Psoas muscle (tissue), 8 donors: Measurements from ENCODE around the gene MPST. TPM values are rescaled to one million over a fixed set of nuclear protein-coding genes. Genes with fewer than 3 reads are reported as not detected.

Source experiments
- ATAC-seq, 4 donors: fragments of 200-7000 bp; cut with Tn5 transposase; one replicate each; pipeline ENCODE4 v1.9.1; 2020; ENCODE audit warnings: moderate library complexity in 3 of 4, mild to moderate bottlenecking in 2 of 4
- DNase-seq, 2 donors: peaks; one replicate each; pipeline ENCODE4 v3.0.0-alpha.2; 2020
- H3K27ac ChIP-seq: fragments of 200-600 bp; one replicate; pipeline ENCODE4 v1.8.0; 2022
- H3K27me3 ChIP-seq, 3 donors: fragments of 200-600 bp in 1 of 3; one replicate each; pipeline versions ENCODE4 v1.6.1 to v1.8.0; 2013 to 2022; ENCODE audit warnings: low read length in 2 of 3, mild to moderate bottlenecking in 2 of 3, moderate library complexity in 1 of 3; ENCODE audit not compliant: insufficient read depth in 3 of 3
- H3K36me3 ChIP-seq, 2 donors: fragments of 200-600 bp in 1 of 2; one replicate each; pipeline versions ENCODE4 v1.6.1 to v1.8.0; 2013 to 2022; ENCODE audit warnings: low read depth in 1 of 2, mild to moderate bottlenecking in 1 of 2, moderate library complexity in 1 of 2; ENCODE audit not compliant: insufficient read depth in 1 of 2
- H3K4me1 ChIP-seq: fragments of 200-600 bp; one replicate; pipeline ENCODE4 v1.8.0; 2022
- H3K4me3 ChIP-seq: fragments of 200-600 bp; one replicate; pipeline ENCODE4 v1.8.0; 2022; ENCODE audit warnings: mild to moderate bottlenecking
- H3K9me3 ChIP-seq: fragments of 200-600 bp; one replicate; pipeline ENCODE4 v1.8.0; 2022
- CTCF ChIP-seq: fragments of 200-600 bp; IDR thresholded peaks from one replicate; pipeline ENCODE4 v1.8.0; 2022; ENCODE audit warnings: antibody characterized with exemption
- WGBS, 3 donors: extraction: QIAGEN DNeasy Blood & Tissue Kit; methylation state at CpG; one replicate each; pipeline versions ENCODE4 v1.1.6 to v1.1.7; 2013; 5-methylcytosine and 5-hydroxymethylcytosine counted together
- intact Hi-C, 2 donors: fragments of 100-400 bp; cut with DNase I; formaldehyde crosslinking; loops; one replicate each; pipeline versions ENCODE4 v1.11.0 to v1.14.2; 2022
- polyA plus RNA-seq, 3 donors: library from polyadenylated mRNA; stranded (reverse); fragments of 200-250 nt; gene quantifications; one replicate each; pipeline ENCODE4 v1.2.3, GENCODE V29; 2013
- total RNA-seq, 4 donors: library from RNA; stranded (reverse); fragmentation: NEBNext Ultra II Directional in 2 of 4; extraction: Animal tissue kit (Norgen Biotek cat#: 25700) in 2 of 4; gene quantifications; one replicate each; pipeline versions ENCODE4 v1.2.1 to v1.2.4, GENCODE V29; 2021 to 2023
- donor health status: healthy with polysubstance abuse.
- donor health status: DM: no; HTN: no; CAD: no; lungs with moderate emphysema.
- donor health status: Bipolar disorder and iron deficiency.
- donor health status: healthy.
- donor health status: DM: yes; HTN: yes; CAD: no.
- donor health status: DM: no; HTN: no; CAD: no.
- donor health status: DM: no; HTN: no; CAD: no.
- donor health status: DM: yes; HTN: yes; CAD: no.

Gene MPST
- total and polyA plus RNA-seq, 7 donors, result 31.5 to 83.6 (median 42.2) TPM

GRCh38 chr22:37008365-37008764, 11.2 kb upstream of the MPST start:
- no peak overlapping the region for H3K4me3 ChIP-seq
- no peaks in the 10 kb centered on the region for H3K36me3 ChIP-seq
- no peak overlapping the region for H3K27ac ChIP-seq
- intact Hi-C loops, result no loop called here
- TF ChIP-seq CTCF, result no peak
- peaks cover 16% of the 10 kb centered on the region for H3K4me1 ChIP-seq
- H3K9me3 ChIP-seq, result no peaks in the 10 kb centered on the region
- ATAC-seq, result no peak
- 73 to 80% (median 78%) methylated on average over 2 of the region's 2 CpGs for WGBS, 3 donors
- no peak for DNase-seq
- H3K27me3 ChIP-seq, result peaks cover 0 to 2% (median 0%) of the 10 kb centered on the region in 3 donors

DNA sequence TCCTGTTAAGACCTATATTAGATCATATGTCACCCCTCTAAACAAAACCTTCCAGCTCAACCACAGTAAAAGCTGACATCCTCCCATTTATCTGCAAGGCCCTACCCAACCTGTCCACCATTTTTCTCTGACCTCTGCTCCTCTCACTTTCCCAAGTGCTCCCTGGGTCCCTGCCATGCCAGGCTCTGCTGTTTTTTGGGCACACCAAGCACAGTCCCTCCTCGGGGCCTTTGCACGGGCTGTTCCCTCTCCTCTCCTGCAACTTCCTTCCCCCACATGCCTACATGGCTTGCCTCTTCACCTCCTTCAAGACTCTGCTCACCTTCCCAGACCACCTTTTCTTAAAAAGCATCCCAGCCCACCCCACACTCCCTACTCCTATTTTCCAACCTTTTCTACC, 10.1 kb upstream of the MPST start:
- H3K4me1 ChIP-seq, result peaks cover 16% of the 10 kb centered on the region
- intact Hi-C loops, result no loop called here
- no peak overlapping the region for H3K27ac ChIP-seq
- ATAC-seq, result no peak
- no peak for DNase-seq
- TF ChIP-seq CTCF, result no peak
- peaks cover 0 to 2% (median 0%) of the 10 kb centered on the region in 3 donors for H3K27me3 ChIP-seq
- H3K36me3 ChIP-seq, result no peaks in the 10 kb centered on the region
- 81 to 85% (median 81%) methylated on average over 2 of the region's 2 CpGs for WGBS, 3 donors
- no peak overlapping the region for H3K4me3 ChIP-seq
- H3K9me3 ChIP-seq, result no peaks in the 10 kb centered on the region

DNA sequence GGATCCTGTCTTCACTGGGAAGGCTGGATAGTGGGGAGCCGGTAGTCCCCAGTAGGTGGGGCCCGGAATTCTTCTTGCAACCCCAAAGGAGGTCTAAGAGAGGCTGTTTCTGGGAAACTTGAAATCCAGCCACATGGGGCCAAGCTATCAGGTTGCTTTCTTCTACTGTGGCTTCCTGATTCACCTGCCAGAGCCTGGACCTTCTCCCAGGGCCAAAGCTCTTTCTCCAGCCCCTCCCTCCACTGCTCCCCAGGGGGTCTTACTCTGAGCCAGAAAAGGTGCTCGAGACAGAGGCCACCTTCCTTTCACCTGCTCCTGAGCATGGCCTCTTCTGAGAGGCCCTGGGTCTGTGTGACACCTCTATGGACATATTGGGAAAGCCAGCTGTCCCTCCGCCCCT, 9.4 kb upstream of the MPST start:
- Histone ChIP-seq H3K27ac (no peak overlapping the region), H3K9me3 (no peaks in the 10 kb centered on the region), H3K27me3 (no peaks in the 10 kb centered on the region), H3K4me1 (peaks cover 16% of the 10 kb centered on the region), H3K36me3 (no peaks in the 10 kb centered on the region), H3K4me3 (no peak overlapping the region)
- 77 to 89% (median 82%) methylated on average over 4 of the region's 4 CpGs for WGBS, 3 donors
- no peak for TF ChIP-seq CTCF
- DNase-seq, result no peak
- intact Hi-C loops, result loop anchor here in 1 of 2 donors (10.0 kb wide), 1 partner anchor 465 kb away; no protein-coding TSS in a partner anchor
- no peak for ATAC-seq

- no peak overlapping the region for H3K27ac ChIP-seq
- TF ChIP-seq CTCF, result no peak
- no peaks in the 10 kb centered on the region for H3K27me3 ChIP-seq
- DNase-seq, result no peak
- no peaks in the 10 kb centered on the region for H3K9me3 ChIP-seq
- H3K4me3 ChIP-seq, result no peak overlapping the region
- intact Hi-C loops, result loop anchor here in 1 of 2 donors (10.0 kb wide), 1 partner anchor 466 kb away; no protein-coding TSS in a partner anchor
- no peak for ATAC-seq
- peaks cover 16% of the 10 kb centered on the region for H3K4me1 ChIP-seq
- 82 to 87% (median 86%) methylated on average over 20 of the region's 20 CpGs for WGBS, 3 donors
- peaks cover 0 to under 1% of the 10 kb centered on the region in 2 donors for H3K36me3 ChIP-seq
Measured at GRCh38 chr22:37010976-37011375, 8.6 kb upstream of the MPST start.

DNA sequence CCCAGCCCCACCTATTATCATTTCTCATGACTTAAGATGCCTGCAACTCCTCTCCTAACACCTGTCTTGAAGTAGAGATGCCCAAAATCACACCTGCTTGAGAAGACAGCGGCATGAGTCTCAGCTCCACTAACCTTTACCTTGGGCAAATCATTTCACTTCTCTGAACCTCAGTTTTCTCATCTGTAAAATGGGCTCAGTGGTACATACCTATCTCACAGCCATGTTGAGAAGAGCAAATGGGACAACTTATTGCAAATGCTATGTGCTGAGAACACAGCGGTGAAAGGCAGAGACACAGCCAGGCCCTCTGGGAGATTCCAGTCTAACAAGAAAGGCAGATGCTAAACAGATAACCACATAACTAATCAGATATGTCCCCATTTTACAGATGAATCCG, 8.1 kb upstream of the MPST start:
- DNase-seq (no peak), ATAC-seq (no peak)
- Histone ChIP-seq H3K4me3 (no peak overlapping the region), H3K4me1 (peaks cover 19% of the 10 kb centered on the region), H3K27me3 (no peaks in the 10 kb centered on the region), H3K27ac (no peak overlapping the region), H3K9me3 (no peaks in the 10 kb centered on the region), H3K36me3 (peaks cover 0 to 6% of the 10 kb centered on the region in 2 donors)
- WGBS, 3 donors, result 89 to 95% (median 90%) methylated on average over 3 of the region's 3 CpGs
- TF ChIP-seq CTCF, result no peak
- intact Hi-C loops, result loop anchor here in 1 of 2 donors (10.0 kb wide), 1 partner anchor 467 kb away; no protein-coding TSS in a partner anchor
